HepG2 (cell line): ENCODE measurements around the gene MAP3K5. TPM values are rescaled to one million over a fixed set of nuclear protein-coding genes. Genes with fewer than 3 reads are reported as not detected.

Source experiments
- ATAC-seq: fragments of 200-7000 bp; cut with Tn5 transposase; 3 replicates; pipeline ENCODE4 v1.9.1; 2020; ENCODE audit warnings: mild to moderate bottlenecking, moderate library complexity
- BruUV-seq: library from RNA; stranded (reverse); fragments of 400-500 nt; replicated peaks from 2 replicates; lab custom pipeline; 2021; lab: Mats Ljungman, UMichigan
- CTCF ChIA-PET: fragments of 300-600 bp; formaldehyde crosslinking; extraction: SDS; loops from one replicate; lab custom pipeline; 2021; ENCODE audit warnings: low total read pairs, inconsistent platforms, low intra/inter-chr PET ratio; lab: Yijun Ruan, JAX
- POLR2A ChIA-PET: fragments of 350-600 bp; sonication (Branson Sonifier 250); formaldehyde crosslinking; loops from one replicate; lab custom pipeline; 2020; ENCODE audit warnings: antibody characterized with exemption, inconsistent platforms; lab: Yijun Ruan, JAX
- DNase-seq: peaks from one replicate; pipeline ENCODE4 v3.0.0-alpha.2; 2015; ENCODE audit warnings: low spot score
- FAIRE-seq: peaks from 3 replicates; lab custom pipeline; 2011; peaks lifted over from hg19 to GRCh38; lab: Jason Lieb, UNC
- H2AFZ ChIP-seq: one replicate; pipeline ENCODE4 v1.6.1; 2011; ENCODE audit warnings: low read length, inconsistent platforms
- H3K27ac ChIP-seq: fragments of 300-600 bp; 3 replicates; pipeline ENCODE4 v1.8.0; 2011; ENCODE audit warnings: mixed run types, mild to moderate bottlenecking, mixed read lengths, low read length, inconsistent platforms; ENCODE audit not compliant: insufficient read depth; ENCODE audit errors: extremely low read length
- H3K27me3 ChIP-seq, 2 experiments: fragments of 200-600 bp in 1 of 2; 2 replicates in 1 of 2; 3 replicates in 1 of 2; pipeline versions ENCODE4 v1.6.0 to v1.8.0; 2011; ENCODE audit warnings: low read length in 2 of 2, mild to moderate bottlenecking in 2 of 2, moderate library complexity in 2 of 2, inconsistent platforms in 1 of 2; ENCODE audit not compliant: insufficient read depth in 2 of 2, control insufficient read depth in 1 of 2
- H3K36me3 ChIP-seq, 2 experiments: fragments of 200-600 bp in 1 of 2; replicated peaks in 1 of 2; 2 replicates in 1 of 2; 3 replicates in 1 of 2; pipeline versions ENCODE4 v1.5.1 to v1.8.0; 2011; ENCODE audit warnings: low read length in 2 of 2, inconsistent platforms in 1 of 2; ENCODE audit not compliant: insufficient read depth in 2 of 2, control insufficient read depth in 1 of 2
- H3K4me1 ChIP-seq: 2 replicates; pipeline ENCODE4 v1.5.1; 2012; ENCODE audit warnings: low read length, inconsistent platforms; ENCODE audit not compliant: insufficient read depth
- H3K4me2 ChIP-seq: 2 replicates; pipeline ENCODE4 v1.6.0; 2011; ENCODE audit warnings: low read depth, low read length, inconsistent platforms
- H3K4me3 ChIP-seq, 3 experiments: fragments of 200-600 bp in 1 of 3; sonication (generic), shearing (Covaris generic) in 1 of 3; replicated peaks in 1 of 3; 2 replicates each; pipeline ENCODE4 v1.5.1; 2011 to 2016; ENCODE audit warnings: low read length in 3 of 3, inconsistent platforms in 2 of 3, low read depth in 2 of 3, mild to moderate bottlenecking in 2 of 3, control low read depth in 1 of 3, mixed read lengths in 1 of 3; ENCODE audit not compliant: insufficient read depth in 1 of 3
- H3K79me2 ChIP-seq: one replicate; pipeline ENCODE4 v1.6.1; 2011; ENCODE audit warnings: low read length, inconsistent platforms; ENCODE audit not compliant: insufficient read depth
- H3K9ac ChIP-seq: 2 replicates; pipeline ENCODE4 v1.6.0; 2011; ENCODE audit warnings: mild to moderate bottlenecking, low read depth, low read length, inconsistent platforms; ENCODE audit not compliant: insufficient read depth
- H3K9me3 ChIP-seq: 2 replicates; pipeline ENCODE4 v1.5.1; 2012; ENCODE audit warnings: mild to moderate bottlenecking, low read length
- H4K20me1 ChIP-seq: 2 replicates; pipeline ENCODE4 v1.6.0; 2011; ENCODE audit warnings: inconsistent platforms, mild to moderate bottlenecking, low read length, moderate library complexity; ENCODE audit not compliant: insufficient read depth
- ARNT2 ChIP-seq: sonication (generic); formaldehyde crosslinking; IDR thresholded peaks from 2 replicates; pipeline ENCODE4 v1.8.0; 2022; ENCODE audit warnings: mild to moderate bottlenecking, low read depth, missing genetic modification reagents, moderate library complexity
- CEBPB ChIP-seq: IDR thresholded peaks from 2 replicates; pipeline ENCODE4 v1.6.1; 2011; ENCODE audit warnings: low read depth, low read length, improper control_type of control experiment, borderline replicate concordance
- FOXK1 ChIP-seq: sonication (generic); formaldehyde crosslinking; IDR thresholded peaks from 2 replicates; pipeline ENCODE4 v1.4.0; 2020; ENCODE audit warnings: low read depth, missing genetic modification reagents, borderline replicate concordance
- RXRA ChIP-seq: sonication (generic); formaldehyde crosslinking; IDR thresholded peaks from 2 replicates; pipeline ENCODE4 v1.5.1; 2020; ENCODE audit warnings: missing genetic modification reagents
- ZNF232 ChIP-seq: sonication (generic); formaldehyde crosslinking; IDR thresholded peaks from 2 replicates; pipeline ENCODE4 v1.4.0; 2020; ENCODE audit warnings: missing genetic modification reagents, borderline replicate concordance
- WGBS: methylation state at CpG from one replicate; pipeline ENCODE4 v1.1.6; 2017; ENCODE audit warnings: low lambda C conversion rate; 5-methylcytosine and 5-hydroxymethylcytosine counted together
- in situ Hi-C: cut with HindIII; loops from 2 replicates; pipeline ENCODE4 v1.10.0; 2017; ENCODE audit warnings: low pct_unique_long_range_greater_than_20kb; ENCODE audit not compliant: extremely low pct_ligation_motif_present
- intact Hi-C: fragments of 100-400 bp; cut with micrococcal nuclease; formaldehyde crosslinking; loops from one replicate; pipeline ENCODE4 v1.10.0; 2022; ENCODE audit not compliant: unreplicated experiment
- polyA plus RNA-seq, 8 experiments: library from polyadenylated mRNA; depleted of rRNA in 3 of 8; stranded (reverse) in 7 of 8; unstranded in 1 of 8; fragments of >200 nt; fragmentation: Illumina TruSeq in 4 of 8; extraction: Trizol in 4 of 8; gene quantifications; 2 replicates each; pipeline versions ENCODE4 v1.2.1 to v1.2.3, GENCODE V29; 2011 to 2016; ENCODE audit warnings: low read depth in 4 of 8, missing spikeins in 1 of 8, mixed read lengths in 1 of 8; ENCODE audit not compliant: insufficient read depth in 1 of 8
- total RNA-seq, 5 experiments: library from RNA; depleted of rRNA; stranded (reverse); fragments of >200 nt; fragmentation: Illumina TruSeq; extraction: Trizol; gene quantifications; 2 replicates each; pipeline ENCODE4 v1.2.3, GENCODE V29; 2016; ENCODE audit warnings: low read depth in 1 of 5
- TF ChIP-seq, protein P1 (sequence below): IDR thresholded peaks from 2 replicates; pipeline ENCODE4 v1.6.1; 2012; ENCODE audit warnings: inconsistent platforms
- TF ChIP-seq, protein P2 (sequence below): sonication (generic); formaldehyde crosslinking; IDR thresholded peaks from 2 replicates; pipeline ENCODE4 v1.4.0; 2020; ENCODE audit warnings: missing genetic modification reagents, mild to moderate bottlenecking, borderline replicate concordance
- TF ChIP-seq, protein P3 (sequence below): sonication (generic); formaldehyde crosslinking; IDR thresholded peaks from 2 replicates; pipeline ENCODE4 v1.4.0; 2020; ENCODE audit warnings: missing genetic modification reagents

The MAP3K5 gene
- total and polyA plus RNA-seq, 2 of the 13 experiments (the other 11 are each of a cell fraction or from before 2014, with no cell fraction given), result not detected

DNA sequence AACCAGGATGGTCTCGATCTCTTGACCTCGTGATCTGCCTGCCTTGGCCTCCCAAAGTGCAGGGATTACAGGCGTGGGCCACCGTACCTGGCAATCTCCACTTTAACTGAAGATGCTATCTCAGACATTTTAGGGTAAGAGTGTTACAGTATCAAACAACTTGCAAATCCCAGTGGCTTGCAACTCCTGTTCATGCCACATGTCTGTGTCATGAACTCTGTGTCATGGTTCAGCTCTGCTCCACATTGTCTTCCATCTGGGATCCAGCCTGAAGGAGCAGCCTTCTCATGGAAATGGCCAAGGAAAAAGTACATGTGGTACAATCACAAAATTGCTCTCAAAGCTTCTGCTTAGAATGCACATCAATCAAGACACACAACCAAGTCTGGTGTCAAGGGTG, 114.9 kb downstream of the MAP3K5 start:
- Histone ChIP-seq H3K79me2 (no peaks in the 10 kb centered on the region), H3K27ac (no peak overlapping the region), H3K4me3 (no peak overlapping the region), H4K20me1 (no peaks in the 10 kb centered on the region), H2AFZ (no peak overlapping the region), H3K4me2 (no peak overlapping the region), H3K27me3 (0 out of 5 replicates have a peak, but pooled peaks cover 0 to 2% of the 10 kb centered on the region in 2 experiments), H3K36me3 (no peaks in the 10 kb centered on the region), H3K9me3 (no peaks in the 10 kb centered on the region), H3K9ac (no peak overlapping the region), H3K4me1 (no peaks in the 10 kb centered on the region)
- DNase-seq, result no peak
- no peak for FAIRE-seq
- WGBS, result 31% methylated on average over 4 of the region's 4 CpGs
- in situ Hi-C loops (no loop called here), intact Hi-C loops (no loop called here)
- ChIA-PET CTCF (no interaction called here), POLR2A (no interaction called here)
- ATAC-seq, result no peak
- TF ChIP-seq FOXK1 (CRISPR knock-in tag) (no peak), ZNF232 (no peak)
- TF ChIP-seq, protein P1, sequence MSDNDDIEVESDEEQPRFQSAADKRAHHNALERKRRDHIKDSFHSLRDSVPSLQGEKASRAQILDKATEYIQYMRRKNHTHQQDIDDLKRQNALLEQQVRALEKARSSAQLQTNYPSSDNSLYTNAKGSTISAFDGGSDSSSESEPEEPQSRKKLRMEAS, result no peak
- TF ChIP-seq, protein P2, sequence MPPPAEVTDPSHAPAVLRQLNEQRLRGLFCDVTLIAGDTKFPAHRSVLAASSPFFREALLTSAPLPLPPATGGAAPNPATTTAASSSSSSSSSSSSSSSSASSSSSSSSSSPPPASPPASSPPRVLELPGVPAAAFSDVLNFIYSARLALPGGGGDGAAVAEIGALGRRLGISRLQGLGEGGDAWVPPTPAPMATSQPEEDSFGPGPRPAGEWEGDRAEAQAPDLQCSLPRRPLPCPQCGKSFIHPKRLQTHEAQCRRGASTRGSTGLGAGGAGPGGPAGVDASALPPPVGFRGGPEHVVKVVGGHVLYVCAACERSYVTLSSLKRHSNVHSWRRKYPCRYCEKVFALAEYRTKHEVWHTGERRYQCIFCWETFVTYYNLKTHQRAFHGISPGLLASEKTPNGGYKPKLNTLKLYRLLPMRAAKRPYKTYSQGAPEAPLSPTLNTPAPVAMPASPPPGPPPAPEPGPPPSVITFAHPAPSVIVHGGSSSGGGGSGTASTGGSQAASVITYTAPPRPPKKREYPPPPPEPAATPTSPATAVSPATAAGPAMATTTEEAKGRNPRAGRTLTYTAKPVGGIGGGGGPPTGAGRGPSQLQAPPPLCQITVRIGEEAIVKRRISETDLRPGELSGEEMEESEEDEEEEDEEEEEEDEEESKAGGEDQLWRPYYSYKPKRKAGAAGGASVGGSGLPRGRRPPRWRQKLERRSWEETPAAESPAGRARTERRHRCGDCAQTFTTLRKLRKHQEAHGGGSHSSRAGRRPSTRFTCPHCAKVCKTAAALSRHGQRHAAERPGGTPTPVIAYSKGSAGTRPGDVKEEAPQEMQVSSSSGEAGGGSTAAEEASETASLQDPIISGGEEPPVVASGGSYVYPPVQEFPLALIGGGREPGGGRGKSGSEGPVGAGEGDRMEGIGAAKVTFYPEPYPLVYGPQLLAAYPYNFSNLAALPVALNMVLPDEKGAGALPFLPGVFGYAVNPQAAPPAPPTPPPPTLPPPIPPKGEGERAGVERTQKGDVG (CRISPR knock-in tag), result no peak
- no TSS peak for BruUV-seq

DNA sequence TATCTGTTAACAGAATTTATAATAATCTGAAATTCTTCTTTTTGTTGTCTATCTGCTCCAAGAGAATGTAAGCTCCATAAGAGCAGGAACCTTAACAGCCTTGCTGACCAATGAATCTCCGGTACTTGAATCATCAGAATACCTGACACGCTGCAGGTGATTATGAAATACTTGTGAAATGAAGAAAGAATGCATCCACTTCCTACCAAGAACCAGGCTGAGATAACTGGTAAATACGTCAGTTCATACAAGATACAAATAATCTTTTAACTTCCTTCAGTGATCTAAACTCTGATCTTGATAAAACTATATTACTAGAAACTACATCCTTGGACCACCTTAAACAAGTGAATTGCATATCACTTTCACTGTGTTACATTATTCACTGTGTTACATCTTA, 116.2 kb downstream of the MAP3K5 start:
- H3K27ac ChIP-seq, result no peak overlapping the region
- DNase-seq (no peak), ATAC-seq (no peak), FAIRE-seq (no peak)
- intact Hi-C loops, result no loop called here
- no peak overlapping the region for H3K4me2 ChIP-seq
- no peak overlapping the region for H2AFZ ChIP-seq
- no peak overlapping the region for H3K4me3 ChIP-seq
- no TSS peak for BruUV-seq
- H3K79me2 ChIP-seq, result no peaks in the 10 kb centered on the region
- H3K9me3 ChIP-seq, result no peaks in the 10 kb centered on the region
- H3K36me3 ChIP-seq, result no peaks in the 10 kb centered on the region
- peaks cover 0 to 2% of the 10 kb centered on the region in 2 experiments; a peak in 1 of 5 replicates for H3K27me3 ChIP-seq
- POLR2A ChIA-PET, result no interaction called here
- no peaks in the 10 kb centered on the region for H3K4me1 ChIP-seq
- 15% methylated on average over 3 of the region's 3 CpGs for WGBS
- no peak overlapping the region for H3K9ac ChIP-seq
- CTCF ChIA-PET, result no interaction called here
- in situ Hi-C loops, result no loop called here
- TF ChIP-seq, protein P3, sequence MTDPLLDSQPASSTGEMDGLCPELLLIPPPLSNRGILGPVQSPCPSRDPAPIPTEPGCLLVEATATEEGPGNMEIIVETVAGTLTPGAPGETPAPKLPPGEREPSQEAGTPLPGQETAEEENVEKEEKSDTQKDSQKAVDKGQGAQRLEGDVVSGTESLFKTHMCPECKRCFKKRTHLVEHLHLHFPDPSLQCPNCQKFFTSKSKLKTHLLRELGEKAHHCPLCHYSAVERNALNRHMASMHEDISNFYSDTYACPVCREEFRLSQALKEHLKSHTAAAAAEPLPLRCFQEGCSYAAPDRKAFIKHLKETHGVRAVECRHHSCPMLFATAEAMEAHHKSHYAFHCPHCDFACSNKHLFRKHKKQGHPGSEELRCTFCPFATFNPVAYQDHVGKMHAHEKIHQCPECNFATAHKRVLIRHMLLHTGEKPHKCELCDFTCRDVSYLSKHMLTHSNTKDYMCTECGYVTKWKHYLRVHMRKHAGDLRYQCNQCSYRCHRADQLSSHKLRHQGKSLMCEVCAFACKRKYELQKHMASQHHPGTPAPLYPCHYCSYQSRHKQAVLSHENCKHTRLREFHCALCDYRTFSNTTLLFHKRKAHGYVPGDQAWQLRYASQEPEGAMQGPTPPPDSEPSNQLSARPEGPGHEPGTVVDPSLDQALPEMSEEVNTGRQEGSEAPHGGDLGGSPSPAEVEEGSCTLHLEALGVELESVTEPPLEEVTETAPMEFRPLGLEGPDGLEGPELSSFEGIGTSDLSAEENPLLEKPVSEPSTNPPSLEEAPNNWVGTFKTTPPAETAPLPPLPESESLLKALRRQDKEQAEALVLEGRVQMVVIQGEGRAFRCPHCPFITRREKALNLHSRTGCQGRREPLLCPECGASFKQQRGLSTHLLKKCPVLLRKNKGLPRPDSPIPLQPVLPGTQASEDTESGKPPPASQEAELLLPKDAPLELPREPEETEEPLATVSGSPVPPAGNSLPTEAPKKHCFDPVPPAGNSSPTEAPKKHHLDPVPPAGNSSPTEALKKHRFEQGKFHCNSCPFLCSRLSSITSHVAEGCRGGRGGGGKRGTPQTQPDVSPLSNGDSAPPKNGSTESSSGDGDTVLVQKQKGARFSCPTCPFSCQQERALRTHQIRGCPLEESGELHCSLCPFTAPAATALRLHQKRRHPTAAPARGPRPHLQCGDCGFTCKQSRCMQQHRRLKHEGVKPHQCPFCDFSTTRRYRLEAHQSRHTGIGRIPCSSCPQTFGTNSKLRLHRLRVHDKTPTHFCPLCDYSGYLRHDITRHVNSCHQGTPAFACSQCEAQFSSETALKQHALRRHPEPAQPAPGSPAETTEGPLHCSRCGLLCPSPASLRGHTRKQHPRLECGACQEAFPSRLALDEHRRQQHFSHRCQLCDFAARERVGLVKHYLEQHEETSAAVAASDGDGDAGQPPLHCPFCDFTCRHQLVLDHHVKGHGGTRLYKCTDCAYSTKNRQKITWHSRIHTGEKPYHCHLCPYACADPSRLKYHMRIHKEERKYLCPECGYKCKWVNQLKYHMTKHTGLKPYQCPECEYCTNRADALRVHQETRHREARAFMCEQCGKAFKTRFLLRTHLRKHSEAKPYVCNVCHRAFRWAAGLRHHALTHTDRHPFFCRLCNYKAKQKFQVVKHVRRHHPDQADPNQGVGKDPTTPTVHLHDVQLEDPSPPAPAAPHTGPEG, result no peak
- TF ChIP-seq RXRA (CRISPR knock-in tag), result no peak
- no peak for TF ChIP-seq ARNT2
- peak; percentile 14; the same call in 1 of the 2 replicates for TF ChIP-seq CEBPB
- no peaks in the 10 kb centered on the region for H4K20me1 ChIP-seq
